C4-2B (cell line): ENCODE results near the gene WNT9B.

Experiments
- CTCF ChIP-seq: fragments of 450-650 bp; conservative IDR thresholded peaks from 2 replicates; pipeline ENCODE4 v1.5.1; 2017; ENCODE audit warnings: mild to moderate bottlenecking
- ZFX ChIP-seq: fragments of 450-650 bp; IDR thresholded peaks from 2 replicates; pipeline ENCODE4 v1.6.1; 2017

DNA sequence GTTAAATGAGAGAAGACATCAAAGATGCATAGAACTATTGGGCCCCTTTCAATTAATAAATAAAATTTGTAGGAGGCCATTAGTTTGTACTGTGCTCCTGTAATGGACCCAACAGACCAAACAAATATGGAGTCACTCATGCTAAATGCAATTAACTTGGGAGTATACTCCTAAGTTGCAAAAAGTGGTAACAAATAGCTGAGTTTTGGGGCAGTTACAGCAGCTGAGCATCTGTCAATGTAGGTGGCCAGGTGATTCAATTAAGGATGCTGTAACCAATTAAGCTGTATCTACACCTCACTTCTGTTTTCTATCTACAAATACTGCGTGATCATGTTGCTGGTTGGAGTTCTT lies 34.9 kb downstream of the WNT9B start:
- TF ChIP-seq CTCF (no peak), ZFX (no peak)
